ENCODE results near the gene PDE6D.

Gene PDE6D

DNA sequence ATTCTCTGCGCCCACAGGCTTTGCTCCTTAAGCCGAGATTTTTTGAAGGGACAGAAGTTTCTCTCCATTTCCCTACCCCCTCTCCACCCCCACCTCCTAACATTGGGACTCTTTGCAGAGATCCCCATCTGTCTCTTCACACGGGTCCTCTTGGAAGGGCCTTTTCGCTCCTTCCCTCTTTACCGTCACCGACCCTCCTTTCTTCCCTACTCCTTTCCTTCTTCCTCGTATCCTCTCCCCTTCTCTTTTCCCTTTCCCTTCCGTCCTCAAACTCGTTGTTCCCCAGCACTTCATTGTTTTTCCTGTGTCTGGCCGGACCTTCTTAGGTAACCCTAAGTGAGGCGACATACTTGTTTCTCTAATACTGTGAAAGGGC is 5.8 kb upstream of the PDE6D start:
- TF ChIP-seq, protein P1, sequence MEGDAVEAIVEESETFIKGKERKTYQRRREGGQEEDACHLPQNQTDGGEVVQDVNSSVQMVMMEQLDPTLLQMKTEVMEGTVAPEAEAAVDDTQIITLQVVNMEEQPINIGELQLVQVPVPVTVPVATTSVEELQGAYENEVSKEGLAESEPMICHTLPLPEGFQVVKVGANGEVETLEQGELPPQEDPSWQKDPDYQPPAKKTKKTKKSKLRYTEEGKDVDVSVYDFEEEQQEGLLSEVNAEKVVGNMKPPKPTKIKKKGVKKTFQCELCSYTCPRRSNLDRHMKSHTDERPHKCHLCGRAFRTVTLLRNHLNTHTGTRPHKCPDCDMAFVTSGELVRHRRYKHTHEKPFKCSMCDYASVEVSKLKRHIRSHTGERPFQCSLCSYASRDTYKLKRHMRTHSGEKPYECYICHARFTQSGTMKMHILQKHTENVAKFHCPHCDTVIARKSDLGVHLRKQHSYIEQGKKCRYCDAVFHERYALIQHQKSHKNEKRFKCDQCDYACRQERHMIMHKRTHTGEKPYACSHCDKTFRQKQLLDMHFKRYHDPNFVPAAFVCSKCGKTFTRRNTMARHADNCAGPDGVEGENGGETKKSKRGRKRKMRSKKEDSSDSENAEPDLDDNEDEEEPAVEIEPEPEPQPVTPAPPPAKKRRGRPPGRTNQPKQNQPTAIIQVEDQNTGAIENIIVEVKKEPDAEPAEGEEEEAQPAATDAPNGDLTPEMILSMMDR (IDR thresholded peaks at IDR 0.05; ENCODE audit: low read depth, low read length), result no peak
- TF ChIP-seq EZH2phosphoT487 (IDR thresholded peaks at IDR 0.05; ENCODE audit: low read depth), result no peak
- H3K9ac ChIP-seq (ENCODE audit: low read length), result peak overlapping the region; percentile 56
- peak overlapping the region; percentile 84 for H3K4me2 ChIP-seq (ENCODE audit: low read length)
- H3K9me3 ChIP-seq (ENCODE audit: insufficient read depth, low read length), result no peaks in the 10 kb centered on the region
- peaks cover 6% of the 10 kb centered on the region for H3K36me3 ChIP-seq (replicated peaks; ENCODE audit: low read depth, low read length)
- H3K4me3 ChIP-seq (ENCODE audit: low read length), result peak overlapping the region; percentile 94
- H3K27me3 ChIP-seq (ENCODE audit: low read depth, low read length), result no peaks in the 10 kb centered on the region
- 0 out of 2 replicates have a peak overlapping the region, but pooled peaks have one; percentile 2 for H3K27ac ChIP-seq (ENCODE audit: low read length)
- H2AFZ ChIP-seq (ENCODE audit: low read depth, low read length), result 0 out of 2 replicates have a peak overlapping the region, but pooled peaks have one; percentile 18
- peaks cover 25% of the 10 kb centered on the region for H3K4me1 ChIP-seq (ENCODE audit: low read length)
- H3K79me2 ChIP-seq (ENCODE audit: low read length), result peaks cover 50% of the 10 kb centered on the region
- no peaks in the 10 kb centered on the region for H4K20me1 ChIP-seq (ENCODE audit: insufficient read depth, low read length)

DNA sequence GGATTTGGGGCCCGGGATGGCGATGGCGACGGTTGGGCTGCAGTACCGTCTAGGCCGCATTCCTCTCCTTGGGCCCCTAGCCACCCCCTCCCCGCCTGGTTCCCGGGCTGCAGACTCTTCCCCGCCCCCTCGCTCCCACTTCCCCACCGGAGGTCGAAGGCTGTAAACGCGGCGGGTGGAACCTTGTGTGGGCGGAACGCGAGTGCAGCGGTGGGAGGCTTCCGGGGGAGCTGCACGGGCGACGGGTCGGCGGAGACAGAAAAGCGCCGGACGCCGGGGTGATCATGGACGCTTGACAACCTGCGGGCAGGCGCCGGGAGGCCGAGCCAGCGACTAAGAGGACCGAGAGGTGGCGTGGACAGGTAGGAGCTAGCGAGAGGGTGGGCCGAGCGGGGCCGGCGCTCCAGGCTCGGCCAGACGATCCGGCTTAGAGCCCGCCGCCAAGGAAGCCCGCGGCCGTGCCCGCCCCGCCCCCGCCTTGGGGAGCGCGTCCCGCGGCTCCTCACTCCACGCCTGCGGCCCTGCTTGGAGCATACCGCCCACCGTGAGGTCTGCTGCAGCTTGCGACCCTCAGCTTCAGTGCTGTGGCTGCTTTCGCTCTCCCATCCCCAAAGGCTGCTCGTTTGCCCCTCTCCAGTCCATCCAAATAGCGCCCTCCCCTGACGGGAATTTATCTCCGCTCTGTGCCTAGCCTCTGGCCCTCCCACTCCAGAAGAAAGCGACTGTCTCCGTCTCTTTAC is 5.3 kb upstream of the PDE6D start, which contains the start of gene COPS7B:
Gene COPS7B, plus strand, starts transcription at position 269 of the 740 bp plus-strand sequence. CDS start 2,126 bp downstream, outside the sequence.
- no peaks in the 10 kb centered on the region for H3K9me3 ChIP-seq (ENCODE audit: insufficient read depth, low read length)
- peaks cover 46% of the 10 kb centered on the region for H3K79me2 ChIP-seq (ENCODE audit: low read length)
- H3K27ac ChIP-seq (ENCODE audit: low read length), result peak within 1 kb of the TSS; percentile 56
- peaks cover 3% of the 10 kb centered on the region for H3K36me3 ChIP-seq (replicated peaks; ENCODE audit: low read depth, low read length)
- H3K27me3 ChIP-seq (ENCODE audit: low read depth, low read length), result no peaks in the 10 kb centered on the region
- peak within 1 kb of the TSS; percentile 90 for H2AFZ ChIP-seq (ENCODE audit: low read depth, low read length)
- H4K20me1 ChIP-seq (ENCODE audit: insufficient read depth, low read length), result no peaks in the 10 kb centered on the region
- TF ChIP-seq EZH2phosphoT487 (IDR thresholded peaks at IDR 0.05; ENCODE audit: low read depth), result no peak
- TF ChIP-seq, protein P1 (IDR thresholded peaks at IDR 0.05; ENCODE audit: low read depth, low read length), result peak; percentile 56
- peak within 1 kb of the TSS; percentile 94 for H3K4me3 ChIP-seq (ENCODE audit: low read length)
- H3K9ac ChIP-seq (ENCODE audit: low read length), result peak within 1 kb of the TSS; percentile 78
- peak within 1 kb of the TSS; percentile 96 for H3K4me2 ChIP-seq (ENCODE audit: low read length)
- H3K4me1 ChIP-seq (ENCODE audit: low read length), result peaks cover 25% of the 10 kb centered on the region

DNA sequence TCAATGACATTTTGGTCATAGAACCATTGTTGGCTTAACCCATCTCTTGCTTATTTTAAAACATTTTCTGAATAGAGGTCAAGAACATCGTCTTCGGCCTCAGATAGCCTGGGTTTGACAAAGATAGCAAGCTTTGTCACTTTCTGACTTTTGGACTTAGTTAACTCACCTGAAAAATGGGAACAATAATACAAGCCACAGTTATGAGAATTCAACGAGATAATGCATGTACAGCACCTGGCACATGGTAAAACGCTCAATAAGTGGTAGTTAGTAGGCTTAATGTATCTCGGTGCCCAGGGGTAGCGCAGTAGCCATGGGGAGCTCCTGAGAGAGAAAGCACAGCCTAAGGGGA is 4.7 kb upstream of the PDE6D start:
- Histone ChIP-seq H4K20me1 (ENCODE audit: insufficient read depth, low read length) (no peaks in the 10 kb centered on the region), H3K9ac (ENCODE audit: low read length) (peak overlapping the region; percentile 78), H3K27me3 (ENCODE audit: low read depth, low read length) (no peaks in the 10 kb centered on the region), H3K36me3 (replicated peaks; ENCODE audit: low read depth, low read length) (peaks cover 3% of the 10 kb centered on the region), H3K4me2 (ENCODE audit: low read length) (peak overlapping the region; percentile 96), H3K27ac (ENCODE audit: low read length) (peak overlapping the region; percentile 56), H2AFZ (ENCODE audit: low read depth, low read length) (peak overlapping the region; percentile 90), H3K79me2 (ENCODE audit: low read length) (peaks cover 47% of the 10 kb centered on the region), H3K9me3 (ENCODE audit: insufficient read depth, low read length) (no peaks in the 10 kb centered on the region), H3K4me3 (ENCODE audit: low read length) (peak overlapping the region; percentile 94), H3K4me1 (ENCODE audit: low read length) (peaks cover 25% of the 10 kb centered on the region)
- TF ChIP-seq, protein P1 (IDR thresholded peaks at IDR 0.05; ENCODE audit: low read depth, low read length), result no peak
- TF ChIP-seq EZH2phosphoT487 (IDR thresholded peaks at IDR 0.05; ENCODE audit: low read depth), result no peak

DNA sequence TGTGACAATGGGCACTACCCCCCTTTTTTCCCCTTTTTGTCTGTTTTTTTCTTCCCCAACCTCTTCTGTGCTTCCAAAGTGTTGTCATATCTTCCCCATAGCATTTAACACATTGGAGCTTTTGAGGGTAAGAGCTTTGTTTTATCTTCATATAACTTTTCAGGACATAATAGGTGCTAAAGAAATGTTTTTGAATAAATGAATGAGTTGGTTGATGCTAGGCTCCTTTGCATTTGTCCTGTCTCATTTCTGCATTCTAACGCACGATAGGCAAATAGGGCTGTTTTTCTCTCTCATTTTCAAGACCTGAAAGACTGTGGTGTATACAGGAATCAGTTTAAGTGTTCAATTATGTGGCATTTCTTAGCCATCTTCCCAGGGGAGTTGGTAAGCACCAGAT is 4.3 kb upstream of the PDE6D start:
- peak overlapping the region; percentile 94 for H3K4me3 ChIP-seq (ENCODE audit: low read length)
- peaks cover 50% of the 10 kb centered on the region for H3K79me2 ChIP-seq (ENCODE audit: low read length)
- H2AFZ ChIP-seq (ENCODE audit: low read depth, low read length), result no peak overlapping the region
- H3K27ac ChIP-seq (ENCODE audit: low read length), result peak overlapping the region; percentile 56
- TF ChIP-seq, protein P1 (IDR thresholded peaks at IDR 0.05; ENCODE audit: low read depth, low read length), result no peak
- TF ChIP-seq EZH2phosphoT487 (IDR thresholded peaks at IDR 0.05; ENCODE audit: low read depth), result no peak
- H3K27me3 ChIP-seq (ENCODE audit: low read depth, low read length), result no peaks in the 10 kb centered on the region
- no peaks in the 10 kb centered on the region for H4K20me1 ChIP-seq (ENCODE audit: insufficient read depth, low read length)
- H3K36me3 ChIP-seq (replicated peaks; ENCODE audit: low read depth, low read length), result peaks cover 3% of the 10 kb centered on the region
- H3K9ac ChIP-seq (ENCODE audit: low read length), result peak overlapping the region; percentile 78; the same call in 1 of the 2 replicates
- peaks cover 25% of the 10 kb centered on the region for H3K4me1 ChIP-seq (ENCODE audit: low read length)
- peak overlapping the region; percentile 96 for H3K4me2 ChIP-seq (ENCODE audit: low read length)
- H3K9me3 ChIP-seq (ENCODE audit: insufficient read depth, low read length), result no peaks in the 10 kb centered on the region

All from OCI-LY3 (cell line).